ENCODE data around the gene DRP2. TPM values are rescaled to one million over a fixed set of nuclear protein-coding genes. Genes with fewer than 3 reads are reported as not detected.

Gene DRP2
- total and polyA plus RNA-seq, 2 of the 4 experiments (the other 2 are of a cell fraction) = 7.0 to 7.9 TPM

DNA sequence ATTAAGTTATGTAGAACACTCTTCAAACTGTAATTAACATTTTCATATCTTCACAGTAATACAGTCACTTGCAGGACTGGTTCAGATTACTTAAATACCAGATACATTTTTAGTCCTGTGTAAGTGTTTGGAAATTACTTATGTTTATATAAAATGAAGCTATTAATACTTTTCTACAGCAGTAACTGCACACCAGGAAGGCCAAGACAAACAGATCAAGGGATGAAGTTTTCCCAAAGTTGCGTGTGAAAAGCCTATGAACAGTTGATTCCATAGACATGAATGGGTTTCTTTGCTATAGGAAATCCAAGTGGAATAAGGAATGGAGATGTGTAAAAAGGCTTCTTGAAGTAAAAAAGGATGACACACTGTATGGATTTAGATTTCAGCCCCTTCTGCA, 28.9 kb upstream of the DRP2 start:
- intact Hi-C loops (cut with micrococcal nuclease) = no loop called here
- Histone ChIP-seq H4K8ac (ENCODE audit: low read depth in 2 of 2, low read length in 2 of 2) (peak overlapping the region in 1 of 2 experiments; percentile 12; a peak in 1 of 4 replicates), H4K91ac (ENCODE audit: insufficient read depth, low read depth, low read length) (no peak overlapping the region; the same call in 1 of the 2 replicates), H2BK120ac (ENCODE audit: low read depth, low read length) (peak overlapping the region; percentile 61), H3K27ac (ENCODE audit: insufficient read depth, low read length) (no peak overlapping the region), H3K4me2 (ENCODE audit: low read depth, low read length) (peak overlapping the region; percentile 33), H4K5ac (ENCODE audit: low read depth, low read length) (0 out of 2 replicates have a peak overlapping the region, but pooled peaks have one; percentile 5), H2BK20ac (ENCODE audit: low read depth, low read length) (no peak overlapping the region), H3K14ac (replicated peaks; ENCODE audit: low read depth, low read length) (no peak overlapping the region), H3K23ac (ENCODE audit: low read depth, low read length) (0 out of 2 replicates have a peak overlapping the region, but pooled peaks have one; percentile 27), H2BK15ac (ENCODE audit: low read depth, low read length) (no peak overlapping the region), H3K9me1 (ENCODE audit: insufficient read depth, low read length) (peaks cover 3% of the 10 kb centered on the region; the same call in 1 of the 2 replicates), H2AK5ac (ENCODE audit: low read depth, low read length) (no peak overlapping the region), H3K27me3 (ENCODE audit: control insufficient read depth, insufficient read depth, low read length) (0 out of 2 replicates have a peak, but pooled peaks cover 1% of the 10 kb centered on the region), H2AK9ac (replicated peaks; ENCODE audit: low read depth, low read length, poor library complexity) (no peak overlapping the region), H3K9me3 (ENCODE audit: control insufficient read depth, insufficient read depth, low read length) (0 out of 2 replicates have a peak, but pooled peaks cover 3% of the 10 kb centered on the region), H2BK5ac (ENCODE audit: low read depth, low read length, poor library complexity, severe bottlenecking) (peak overlapping the region; percentile 53), H2AFZ (replicated peaks; ENCODE audit: low read length, poor library complexity) (peak overlapping the region; percentile 87), H3K56ac (ENCODE audit: extremely low read depth, insufficient read depth, low read length) (no peak overlapping the region), H3K79me1 (ENCODE audit: low read depth in 1 of 2, low read length in 2 of 2) (no peaks in the 10 kb centered on the region), H4K20me1 (ENCODE audit: insufficient read depth, low read length) (no peaks in the 10 kb centered on the region), H3K36me3 (ENCODE audit: control insufficient read depth, insufficient read depth, low read length) (no peaks in the 10 kb centered on the region), H3K18ac (ENCODE audit: low read depth, low read length) (no peak overlapping the region), H3K4me1 (ENCODE audit: control insufficient read depth, insufficient read depth, low read length) (peaks cover 3% of the 10 kb centered on the region), H3K4ac (ENCODE audit: low read depth, low read length) (0 out of 2 replicates have a peak overlapping the region, but pooled peaks have one; percentile 5), H3K4me3 (ENCODE audit: insufficient read depth, low read depth, low read length) (no peak overlapping the region), H3K9ac (ENCODE audit: low read depth, low read length) (no peak overlapping the region)
- no TSS peak for BruUV-seq (replicated peaks)
- DNase-seq = peak; percentile 34
- ChIA-PET POLR2A (ENCODE audit: unreplicated experiment) (interaction anchor here (0.6 kb wide), 1 partner anchor 186 kb away, joined by 5 read pairs; no protein-coding TSS in a partner anchor), CTCF (no interaction called here)
- TF ChIP-seq FOS (IDR thresholded peaks at IDR 0.05; ENCODE audit: low read depth, low read length) = no peak
- TF ChIP-seq MAZ (IDR thresholded peaks at IDR 0.05; ENCODE audit: borderline replicate concordance, low read depth, low read length) = no peak
- in situ Hi-C loops (cut with MboI; ENCODE audit: low sequenced_read_pairs) = no loop called here
- dilution Hi-C loops (cut with HindIII; ENCODE audit: low sequenced_read_pairs, unreplicated experiment) = no loop called here
- peak; percentile 57 for ATAC-seq (ENCODE audit: low read depth)
- WGBS, 2 experiments (ENCODE audit: extremely low coverage in 2 of 2, insufficient read length in 1 of 2) = no CpG with 5 or more reads among the region's 1 CpG

Measured in IMR-90 (cell line).